ENCODE results near the gene RBM42. TPM values are rescaled to one million over a fixed set of nuclear protein-coding genes. Genes with fewer than 3 reads are reported as not detected.

The RBM42 gene
- total RNA-seq, 1 donor from 2014 or later, result 69.0 TPM

DNA sequence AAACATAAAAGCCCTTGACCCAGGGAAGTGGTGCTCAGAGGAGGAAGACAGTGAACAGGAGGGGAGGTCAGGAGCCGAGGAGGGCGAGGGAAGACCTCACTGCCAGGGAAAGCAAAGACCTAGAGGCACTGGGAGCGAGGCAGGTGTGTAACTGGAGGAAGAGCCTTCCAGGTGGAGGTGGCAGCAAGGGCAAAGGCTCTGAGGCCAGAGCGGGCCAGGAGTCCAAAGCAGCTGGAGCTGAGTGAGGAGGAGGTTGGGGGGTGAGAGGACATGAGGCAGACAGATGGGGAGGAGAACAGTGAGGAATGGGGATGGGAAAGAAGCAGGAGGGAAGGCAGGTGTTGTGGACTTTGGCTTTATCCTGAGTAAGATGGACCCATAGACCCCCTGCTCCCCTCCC is 41.1 kb downstream of the RBM42 start:
- intact Hi-C loops (cut with DNase I), result no loop called here

DNA sequence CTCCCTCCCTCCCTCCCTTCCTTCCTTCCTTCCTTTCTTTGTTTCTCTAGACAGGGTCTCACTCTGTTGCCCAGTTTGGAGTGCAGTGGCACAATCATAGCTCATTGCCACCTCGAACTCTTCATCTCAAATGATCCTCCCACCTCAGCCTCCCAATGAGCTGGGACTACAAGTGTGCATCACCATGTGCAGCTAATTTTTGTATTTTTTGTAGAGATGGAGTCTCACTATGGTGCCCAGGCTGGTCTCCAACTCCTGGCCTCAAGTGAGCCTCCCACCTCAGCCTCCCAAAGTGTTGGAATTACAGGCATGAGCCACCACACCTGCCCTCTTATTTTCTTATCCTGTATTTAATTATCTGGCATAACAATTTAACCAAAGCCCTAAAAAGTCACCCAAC is 41.9 kb downstream of the RBM42 start:
- no peak overlapping the region for H3K4me3 ChIP-seq
- no peak overlapping the region for H3K27ac ChIP-seq
- intact Hi-C loops (cut with DNase I), result no loop called here
- H3K9me3 ChIP-seq, result no peaks in the 10 kb centered on the region
- no peaks in the 10 kb centered on the region for H3K36me3 ChIP-seq
- TF ChIP-seq, protein P1, sequence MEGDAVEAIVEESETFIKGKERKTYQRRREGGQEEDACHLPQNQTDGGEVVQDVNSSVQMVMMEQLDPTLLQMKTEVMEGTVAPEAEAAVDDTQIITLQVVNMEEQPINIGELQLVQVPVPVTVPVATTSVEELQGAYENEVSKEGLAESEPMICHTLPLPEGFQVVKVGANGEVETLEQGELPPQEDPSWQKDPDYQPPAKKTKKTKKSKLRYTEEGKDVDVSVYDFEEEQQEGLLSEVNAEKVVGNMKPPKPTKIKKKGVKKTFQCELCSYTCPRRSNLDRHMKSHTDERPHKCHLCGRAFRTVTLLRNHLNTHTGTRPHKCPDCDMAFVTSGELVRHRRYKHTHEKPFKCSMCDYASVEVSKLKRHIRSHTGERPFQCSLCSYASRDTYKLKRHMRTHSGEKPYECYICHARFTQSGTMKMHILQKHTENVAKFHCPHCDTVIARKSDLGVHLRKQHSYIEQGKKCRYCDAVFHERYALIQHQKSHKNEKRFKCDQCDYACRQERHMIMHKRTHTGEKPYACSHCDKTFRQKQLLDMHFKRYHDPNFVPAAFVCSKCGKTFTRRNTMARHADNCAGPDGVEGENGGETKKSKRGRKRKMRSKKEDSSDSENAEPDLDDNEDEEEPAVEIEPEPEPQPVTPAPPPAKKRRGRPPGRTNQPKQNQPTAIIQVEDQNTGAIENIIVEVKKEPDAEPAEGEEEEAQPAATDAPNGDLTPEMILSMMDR (IDR thresholded peaks at IDR 0.05), result no peak
- no peak for DNase-seq (ENCODE audit: low spot score in 2 of 2)
- peaks cover 3% of the 10 kb centered on the region for H3K27me3 ChIP-seq
- no peaks in the 10 kb centered on the region for H3K4me1 ChIP-seq

More for the DNA sequence above, 41.1 kb downstream of the RBM42 start:
- Histone ChIP-seq H3K27ac (no peak overlapping the region), H3K4me1 (no peaks in the 10 kb centered on the region), H3K4me3 (no peak overlapping the region), H3K9me3 (no peaks in the 10 kb centered on the region), H3K36me3 (no peaks in the 10 kb centered on the region), H3K27me3 (no peaks in the 10 kb centered on the region)
- DNase-seq (ENCODE audit: low spot score in 2 of 2), result no peak
- TF ChIP-seq, protein P1 (IDR thresholded peaks at IDR 0.05), result no peak

DNA sequence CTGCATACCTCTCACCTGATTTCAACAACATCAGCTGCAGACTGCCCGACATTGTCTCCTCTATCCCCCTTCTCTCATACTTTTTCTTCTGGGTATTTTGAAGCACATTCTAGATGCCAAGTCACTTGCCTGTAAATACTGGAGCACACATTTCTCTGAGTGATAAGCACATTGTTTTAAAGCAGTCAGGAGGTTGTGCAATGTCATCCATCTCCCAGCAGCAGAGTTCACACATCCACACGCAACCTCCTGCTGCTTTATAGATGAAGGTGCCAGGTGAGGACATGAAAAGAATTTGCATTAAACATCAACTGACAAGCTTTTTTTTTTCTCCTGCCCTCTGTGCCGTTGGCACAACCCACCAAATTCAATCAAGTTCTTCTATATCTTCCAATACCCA is 43.0 kb downstream of the RBM42 start:
- Histone ChIP-seq H3K4me3 (no peak overlapping the region), H3K4me1 (no peaks in the 10 kb centered on the region), H3K36me3 (no peaks in the 10 kb centered on the region), H3K9me3 (no peaks in the 10 kb centered on the region), H3K27ac (no peak overlapping the region), H3K27me3 (peaks cover 3% of the 10 kb centered on the region)
- DNase-seq (ENCODE audit: low spot score in 2 of 2), result no peak
- TF ChIP-seq, protein P1 (IDR thresholded peaks at IDR 0.05), result no peak
- intact Hi-C loops (cut with DNase I), result no loop called here

DNA sequence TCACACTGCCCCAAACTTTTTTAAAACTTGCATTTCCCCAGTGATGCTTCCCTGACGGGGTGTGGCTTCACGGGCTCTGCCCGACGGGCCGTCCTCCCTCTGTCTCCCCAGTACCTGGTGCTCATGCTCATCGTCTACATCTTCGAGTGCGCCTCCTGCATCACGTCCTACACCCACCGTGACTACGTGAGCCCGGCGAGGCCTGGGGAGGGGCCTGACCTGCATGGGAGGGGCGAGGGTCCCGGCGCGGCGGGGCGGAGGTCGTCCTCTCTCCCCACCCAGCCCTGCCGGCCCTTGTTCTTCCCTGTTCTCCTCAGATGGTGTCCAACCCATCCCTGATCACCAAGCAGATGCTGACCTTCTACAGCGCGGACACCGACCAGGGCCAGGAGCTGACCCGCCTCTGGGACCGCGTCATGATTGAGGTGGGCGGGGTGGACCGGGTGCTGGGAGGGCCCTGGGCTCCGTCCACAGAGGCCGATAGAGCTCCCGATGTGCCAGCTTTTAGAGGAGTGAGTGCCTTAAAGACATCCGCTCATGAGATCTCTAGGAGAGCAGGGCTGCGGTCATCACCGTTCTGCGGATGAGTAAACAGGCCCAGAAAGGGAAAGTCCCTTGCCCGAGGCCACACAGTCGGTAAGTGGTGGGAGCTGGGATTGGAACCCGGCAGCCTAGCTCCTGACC is 44.4 kb downstream of the RBM42 start:
- intact Hi-C loops (cut with DNase I), result no loop called here
- peaks cover 3% of the 10 kb centered on the region for H3K27me3 ChIP-seq
- no peak overlapping the region for H3K27ac ChIP-seq
- peak in 1 of 2 donors; percentile 68 for DNase-seq (ENCODE audit: low spot score in 2 of 2)
- no peaks in the 10 kb centered on the region for H3K36me3 ChIP-seq
- no peaks in the 10 kb centered on the region for H3K4me1 ChIP-seq
- H3K4me3 ChIP-seq, result peak overlapping the region; percentile 23 to 51
- TF ChIP-seq, protein P1 (IDR thresholded peaks at IDR 0.05), result no peak
- no peaks in the 10 kb centered on the region for H3K9me3 ChIP-seq

DNA sequence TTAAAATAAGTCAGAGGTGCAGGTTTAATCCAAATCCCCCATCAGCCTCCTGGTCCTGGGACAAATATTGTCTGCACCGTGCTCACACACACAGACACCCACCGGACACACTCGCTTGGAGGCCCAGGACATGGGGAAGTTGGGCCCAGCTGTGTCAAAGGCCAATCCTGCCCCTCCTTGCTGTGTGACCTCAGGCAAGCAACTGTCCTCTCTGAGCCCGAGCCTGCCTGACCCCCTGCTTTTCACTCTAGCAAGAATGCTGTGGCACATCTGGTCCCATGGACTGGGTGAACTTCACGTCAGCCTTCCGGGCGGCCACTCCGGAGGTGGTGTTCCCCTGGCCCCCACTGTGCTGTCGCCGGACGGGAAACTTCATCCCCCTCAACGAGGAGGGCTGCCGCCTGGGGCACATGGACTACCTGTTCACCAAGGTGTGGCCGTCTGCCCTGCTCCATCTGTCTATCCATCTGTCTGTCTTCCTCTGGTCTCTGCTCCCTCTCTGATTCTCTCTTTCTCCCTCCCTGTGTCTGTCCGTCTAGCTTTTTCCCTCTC is 46.8 kb downstream of the RBM42 start:
- Histone ChIP-seq H3K36me3 (no peaks in the 10 kb centered on the region), H3K4me3 (no peak overlapping the region), H3K27me3 (peaks cover 3% of the 10 kb centered on the region), H3K9me3 (no peaks in the 10 kb centered on the region), H3K27ac (no peak overlapping the region), H3K4me1 (no peaks in the 10 kb centered on the region)
- intact Hi-C loops (cut with DNase I), result no loop called here
- no peak for DNase-seq (ENCODE audit: low spot score in 2 of 2)
- TF ChIP-seq, protein P1 (IDR thresholded peaks at IDR 0.05), result no peak

Other genes starting within 250 kb of the RBM42 start
- not detected for gene FFAR2, start 180.8 kb upstream of the RBM42 start, total RNA-seq
- gene KRTDAP, start 138.6 kb upstream of the RBM42 start, total RNA-seq, result not detected
- gene DMKN, start 115.4 kb upstream of the RBM42 start, total RNA-seq, result 1.7 TPM
- gene SBSN, start 100.7 kb upstream of the RBM42 start, total RNA-seq, result not detected
- not detected for gene GAPDHS, start 95.6 kb upstream of the RBM42 start, total RNA-seq
- 99.7 TPM for gene TMEM147, start 83.4 kb upstream of the RBM42 start, total RNA-seq
- not detected for gene ATP4A, start 65.4 kb upstream of the RBM42 start, total RNA-seq
- gene PMIS2, start 42.9 kb upstream of the RBM42 start, total RNA-seq, result not detected
- gene HAUS5, start 16.3 kb upstream of the RBM42 start, total RNA-seq, result 1.9 TPM
- gene ETV2, start 12.7 kb downstream of the RBM42 start, total RNA-seq, result 4.8 TPM
- 301 TPM for gene COX6B1, start 19.3 kb downstream of the RBM42 start, total RNA-seq
- gene UPK1A, start 37.5 kb downstream of the RBM42 start, total RNA-seq, result not detected
- gene ZBTB32, start 75.5 kb downstream of the RBM42 start, total RNA-seq, result not detected
- gene KMT2B, start 89.0 kb downstream of the RBM42 start, total RNA-seq, result 25.5 TPM
- gene IGFLR1, start 113.4 kb downstream of the RBM42 start, total RNA-seq, result not detected
- gene U2AF1L4, start 116.4 kb downstream of the RBM42 start, total RNA-seq, result not detected
- 110 TPM for gene PSENEN, start 116.6 kb downstream of the RBM42 start, total RNA-seq
- gene LIN37, start 119.5 kb downstream of the RBM42 start, total RNA-seq, result 29.9 TPM
- gene HSPB6, start 128.0 kb downstream of the RBM42 start, total RNA-seq, result 265 TPM
- gene PROSER3, start 129.1 kb downstream of the RBM42 start, total RNA-seq, result 6.5 TPM
- 8.7 TPM for gene ARHGAP33, start 146.5 kb downstream of the RBM42 start, total RNA-seq
- gene PRODH2, start 183.8 kb downstream of the RBM42 start, total RNA-seq, result not detected
- not detected for gene NPHS1, start 223.5 kb downstream of the RBM42 start, total RNA-seq
- gene KIRREL2, start 227.9 kb downstream of the RBM42 start, total RNA-seq, result not detected
- gene APLP1, start 239.5 kb downstream of the RBM42 start, total RNA-seq, result 0.21 TPM